Germinal center (tissue), 1 donor: ENCODE data around the gene ZMIZ1.

ENCODE experiments used
- DNase-seq: peaks from one replicate; pipeline ENCODE4 v3.0.0; 2012; ENCODE audit warnings: mixed read lengths, low spot score

The ZMIZ1 gene, protein sequence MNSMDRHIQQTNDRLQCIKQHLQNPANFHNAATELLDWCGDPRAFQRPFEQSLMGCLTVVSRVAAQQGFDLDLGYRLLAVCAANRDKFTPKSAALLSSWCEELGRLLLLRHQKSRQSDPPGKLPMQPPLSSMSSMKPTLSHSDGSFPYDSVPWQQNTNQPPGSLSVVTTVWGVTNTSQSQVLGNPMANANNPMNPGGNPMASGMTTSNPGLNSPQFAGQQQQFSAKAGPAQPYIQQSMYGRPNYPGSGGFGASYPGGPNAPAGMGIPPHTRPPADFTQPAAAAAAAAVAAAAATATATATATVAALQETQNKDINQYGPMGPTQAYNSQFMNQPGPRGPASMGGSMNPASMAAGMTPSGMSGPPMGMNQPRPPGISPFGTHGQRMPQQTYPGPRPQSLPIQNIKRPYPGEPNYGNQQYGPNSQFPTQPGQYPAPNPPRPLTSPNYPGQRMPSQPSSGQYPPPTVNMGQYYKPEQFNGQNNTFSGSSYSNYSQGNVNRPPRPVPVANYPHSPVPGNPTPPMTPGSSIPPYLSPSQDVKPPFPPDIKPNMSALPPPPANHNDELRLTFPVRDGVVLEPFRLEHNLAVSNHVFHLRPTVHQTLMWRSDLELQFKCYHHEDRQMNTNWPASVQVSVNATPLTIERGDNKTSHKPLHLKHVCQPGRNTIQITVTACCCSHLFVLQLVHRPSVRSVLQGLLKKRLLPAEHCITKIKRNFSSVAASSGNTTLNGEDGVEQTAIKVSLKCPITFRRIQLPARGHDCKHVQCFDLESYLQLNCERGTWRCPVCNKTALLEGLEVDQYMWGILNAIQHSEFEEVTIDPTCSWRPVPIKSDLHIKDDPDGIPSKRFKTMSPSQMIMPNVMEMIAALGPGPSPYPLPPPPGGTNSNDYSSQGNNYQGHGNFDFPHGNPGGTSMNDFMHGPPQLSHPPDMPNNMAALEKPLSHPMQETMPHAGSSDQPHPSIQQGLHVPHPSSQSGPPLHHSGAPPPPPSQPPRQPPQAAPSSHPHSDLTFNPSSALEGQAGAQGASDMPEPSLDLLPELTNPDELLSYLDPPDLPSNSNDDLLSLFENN

DNA sequence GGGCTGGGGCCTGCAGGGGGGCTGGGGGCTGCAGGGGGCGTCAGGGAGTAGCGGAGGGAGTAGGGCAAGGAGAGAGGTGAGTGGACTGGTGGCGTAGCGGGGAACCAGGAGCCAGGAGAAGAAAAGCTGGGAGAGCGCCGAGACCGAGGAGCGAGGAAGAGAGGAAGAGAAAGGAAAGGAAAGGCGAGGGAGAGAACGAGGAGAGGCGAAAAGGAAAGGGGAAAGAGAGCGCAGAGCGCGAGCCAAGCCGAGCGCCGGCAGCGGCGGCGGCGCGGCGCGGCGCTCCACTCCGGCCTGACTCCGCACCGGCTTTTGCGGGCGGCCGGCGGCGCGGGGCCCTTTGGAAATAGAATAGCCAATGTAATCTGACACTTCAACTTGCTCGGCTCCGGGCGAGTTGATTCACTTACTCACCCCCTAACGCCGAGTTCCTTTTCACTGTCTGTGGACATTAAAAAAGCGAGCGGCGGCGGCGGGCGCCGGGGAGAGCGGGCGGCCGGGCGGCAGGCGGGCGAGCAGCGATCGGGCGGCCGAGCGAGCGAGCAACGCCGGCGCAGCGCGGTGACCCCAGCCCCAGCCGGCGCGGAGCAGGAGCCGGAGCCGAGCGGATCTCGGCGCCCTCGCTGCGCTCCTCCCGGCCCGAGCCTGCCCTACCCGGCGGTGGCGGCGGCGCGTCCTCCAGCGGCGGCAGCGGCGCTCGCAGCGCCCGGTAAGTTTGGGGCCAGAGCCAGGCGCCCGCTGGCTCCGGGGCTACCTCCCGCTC lies at the start of gene ZMIZ1:
Gene ZMIZ1 (plus strand): TSS at position 405 of the 763 bp plus-strand sequence. CDS start 132,667 bp downstream, outside the sequence.
- DNase-seq = peak; percentile 87

DNA sequence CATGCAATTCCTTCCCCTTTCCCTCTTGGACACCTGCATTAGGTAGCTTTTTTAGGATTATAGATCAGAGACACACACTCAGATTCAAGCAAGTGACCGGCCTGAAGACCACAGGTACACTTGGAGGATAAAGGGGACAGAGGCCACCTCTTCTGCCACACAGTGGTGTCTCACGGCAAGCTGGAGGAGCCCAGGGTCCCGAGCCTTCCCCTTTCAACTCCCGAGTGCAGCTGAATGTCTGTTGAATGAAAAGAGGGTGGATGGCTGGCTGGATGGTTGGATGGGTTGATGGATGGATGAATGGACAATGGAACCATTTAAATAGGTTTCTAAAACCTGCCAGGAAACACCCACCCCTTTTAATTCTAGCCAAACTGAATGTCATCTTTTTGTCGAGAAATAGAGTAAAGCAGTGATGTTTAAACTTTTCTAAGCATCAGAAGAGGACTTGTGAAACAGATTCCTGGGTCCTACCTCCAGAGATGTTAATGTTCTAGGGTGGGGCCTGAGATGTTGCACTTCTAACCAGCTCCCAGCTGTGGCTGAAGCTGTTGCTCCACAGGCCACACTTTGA lies 49.2 kb upstream of the ZMIZ1 start:
- no peak for DNase-seq

DNA sequence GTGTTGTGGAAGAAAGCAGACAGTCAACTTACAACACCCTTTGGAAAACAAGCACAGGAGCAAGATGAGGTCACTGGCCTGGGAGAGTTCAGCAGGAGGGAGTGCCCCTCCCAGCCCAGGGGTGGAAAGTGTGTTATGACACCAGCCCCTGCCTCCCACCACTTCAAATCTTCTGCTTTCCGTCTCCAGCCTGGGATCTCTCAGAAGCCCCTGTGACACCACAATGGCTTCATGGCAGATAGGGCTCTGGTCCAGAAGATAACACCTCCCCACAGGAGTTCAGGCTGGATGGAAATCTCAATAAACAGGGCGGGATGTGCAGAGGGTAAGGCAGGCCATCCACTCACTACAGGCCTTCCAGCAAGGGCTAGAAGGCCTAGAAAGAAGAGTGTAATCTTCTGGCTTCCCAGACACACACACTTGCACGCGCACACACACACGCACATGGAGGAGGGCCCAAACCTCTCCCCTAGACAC lies 48.7 kb upstream of the ZMIZ1 start:
- no peak for DNase-seq

DNA sequence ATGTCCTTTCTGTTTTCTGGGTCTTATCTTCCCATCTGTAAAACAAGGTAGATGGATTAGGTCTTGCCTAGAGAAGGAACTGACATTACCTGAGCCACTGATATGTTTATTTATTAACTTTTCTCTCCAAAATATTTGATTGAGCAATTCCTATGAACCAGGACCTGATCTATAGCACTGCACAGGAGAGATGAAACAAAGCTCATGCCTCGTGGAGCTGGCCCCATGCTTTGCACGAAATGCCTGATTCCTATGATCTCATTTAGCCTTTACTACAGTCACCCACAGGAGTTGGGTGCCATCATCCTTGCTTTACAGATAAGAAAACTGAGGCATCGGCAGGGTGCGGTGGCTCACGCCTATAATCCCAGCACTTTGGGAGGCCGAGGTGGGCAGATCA lies 48.2 kb upstream of the ZMIZ1 start:
- no peak for DNase-seq

DNA sequence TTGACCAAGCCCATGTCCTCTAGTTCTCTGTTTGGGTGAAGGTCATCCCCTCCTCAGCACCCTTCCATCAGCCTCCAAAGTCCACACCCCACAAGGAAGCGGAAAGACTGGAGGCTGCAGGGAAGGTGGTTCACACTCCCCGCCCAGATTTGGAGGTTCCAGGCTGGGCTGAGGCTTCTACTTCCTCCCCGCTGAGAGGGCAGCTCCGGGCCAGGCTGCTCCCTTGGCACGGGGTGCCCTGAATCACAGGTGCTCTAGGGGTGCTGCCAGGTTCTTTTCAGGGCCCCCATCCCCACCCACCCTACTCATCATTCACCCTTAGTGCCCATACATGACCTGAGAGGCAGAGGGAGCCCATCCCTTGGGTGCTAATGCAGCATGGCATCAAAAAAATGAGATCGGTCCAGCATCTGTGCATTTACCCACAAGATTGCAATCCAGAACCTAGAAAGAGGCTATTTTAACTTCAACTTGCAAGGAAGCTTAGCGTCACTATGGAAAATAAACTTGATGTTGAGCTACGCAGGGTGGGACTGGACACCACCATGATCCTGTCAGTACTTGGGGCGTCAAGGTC lies 47.3 kb upstream of the ZMIZ1 start:
- no peak for DNase-seq

DNA sequence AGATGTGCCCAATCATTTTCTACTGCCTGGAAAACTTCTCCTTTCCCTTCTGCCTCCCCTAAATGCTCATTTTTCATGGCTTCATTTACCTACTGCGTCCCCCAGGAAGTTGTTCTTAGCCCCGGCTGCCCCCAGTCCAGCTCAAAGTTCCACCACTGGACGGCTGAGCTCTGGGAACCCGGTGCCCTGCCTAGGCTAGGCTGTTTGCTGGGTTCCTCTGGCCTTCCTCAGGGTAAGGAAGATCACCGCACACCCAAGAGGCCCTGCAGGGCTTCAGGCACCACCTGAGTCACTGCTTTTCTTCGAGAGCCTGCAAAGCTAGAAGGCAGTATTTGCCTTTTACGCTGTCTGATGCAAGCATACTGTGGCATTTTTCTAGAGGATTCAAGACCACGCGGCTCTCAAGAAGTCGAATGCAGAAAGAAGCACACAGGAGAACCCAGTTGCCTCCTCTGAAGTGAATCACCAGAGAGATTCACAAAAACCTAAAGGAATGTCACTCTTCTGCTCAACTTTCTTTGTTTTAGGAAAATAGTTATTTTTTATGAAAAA lies 46.7 kb upstream of the ZMIZ1 start:
- no peak for DNase-seq

DNA sequence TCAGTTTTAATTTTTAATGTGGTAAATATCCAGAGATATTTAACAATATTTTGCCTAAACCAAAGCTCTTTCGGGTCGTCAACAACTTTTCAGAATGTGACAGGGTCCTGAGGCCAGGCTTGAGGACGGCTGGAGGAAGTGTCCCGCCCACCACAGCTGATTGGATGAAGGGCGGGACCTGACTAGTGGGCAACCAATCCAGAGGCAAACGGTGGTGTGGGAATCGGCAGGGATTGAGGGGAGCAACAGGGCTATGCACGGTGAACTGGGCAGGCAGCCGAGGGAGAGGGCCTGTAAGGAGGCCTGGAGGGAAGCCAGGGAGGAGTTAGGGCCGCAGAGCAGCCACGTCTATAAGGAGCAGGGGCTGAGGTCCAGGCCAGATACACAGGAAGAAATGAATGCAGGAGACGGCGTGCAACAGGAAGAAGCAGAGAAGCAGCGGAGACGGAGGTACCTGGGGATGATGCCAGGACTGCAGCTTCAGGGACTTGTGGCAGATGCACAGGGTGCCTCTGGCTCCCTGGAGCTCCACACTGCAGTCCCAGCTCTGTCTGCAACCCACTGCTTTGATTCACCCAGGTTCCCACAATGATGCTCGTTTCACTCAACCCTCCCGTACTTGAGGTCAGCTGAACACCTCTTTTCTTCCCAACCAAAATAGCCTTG lies 46.1 kb upstream of the ZMIZ1 start:
- DNase-seq = peak; percentile 68

DNA sequence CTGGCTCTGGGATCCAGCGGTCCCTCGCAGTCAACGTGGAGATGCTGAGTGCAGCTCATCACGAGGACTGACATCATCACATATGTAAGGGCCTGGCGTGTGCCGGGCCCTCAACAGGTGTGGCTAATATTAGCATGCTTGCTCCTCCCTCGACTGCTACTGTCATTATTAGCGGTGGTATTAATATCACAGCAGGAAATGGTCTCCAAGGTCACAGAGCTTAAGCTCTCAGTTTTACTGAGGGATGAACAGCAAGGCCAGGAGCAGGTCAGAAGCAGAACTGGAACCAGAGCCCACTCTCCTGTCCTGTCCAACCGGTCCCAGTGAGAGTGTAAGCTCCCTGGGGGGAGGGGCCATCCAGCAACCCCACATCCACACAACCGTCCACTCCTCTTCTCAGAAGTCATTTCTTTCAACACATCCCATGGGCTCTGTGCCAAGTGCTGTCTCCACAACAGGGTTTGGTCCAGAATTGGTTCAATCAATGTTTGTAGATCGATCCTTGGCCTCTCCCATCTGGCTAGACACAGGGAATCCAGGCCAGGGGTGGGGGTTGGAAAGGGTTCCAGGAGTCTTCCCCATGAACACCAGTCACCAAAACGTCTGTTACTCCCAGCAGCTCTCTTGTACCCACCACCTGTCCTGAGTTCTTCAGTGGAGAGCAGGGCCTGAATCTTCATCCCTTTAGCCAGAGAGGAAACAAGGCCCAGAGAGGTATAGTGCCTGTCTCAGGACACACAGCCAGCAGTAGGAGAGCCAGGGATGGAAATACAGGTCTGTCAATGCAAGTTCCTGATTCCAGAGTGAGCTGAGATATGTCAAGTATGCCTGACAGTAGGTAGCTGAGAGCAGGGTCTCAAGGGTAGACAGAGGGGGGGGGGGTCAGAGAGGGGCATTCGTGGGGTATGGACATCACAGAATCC lies 45.3 kb upstream of the ZMIZ1 start:
- peak; percentile 33 for DNase-seq

DNA sequence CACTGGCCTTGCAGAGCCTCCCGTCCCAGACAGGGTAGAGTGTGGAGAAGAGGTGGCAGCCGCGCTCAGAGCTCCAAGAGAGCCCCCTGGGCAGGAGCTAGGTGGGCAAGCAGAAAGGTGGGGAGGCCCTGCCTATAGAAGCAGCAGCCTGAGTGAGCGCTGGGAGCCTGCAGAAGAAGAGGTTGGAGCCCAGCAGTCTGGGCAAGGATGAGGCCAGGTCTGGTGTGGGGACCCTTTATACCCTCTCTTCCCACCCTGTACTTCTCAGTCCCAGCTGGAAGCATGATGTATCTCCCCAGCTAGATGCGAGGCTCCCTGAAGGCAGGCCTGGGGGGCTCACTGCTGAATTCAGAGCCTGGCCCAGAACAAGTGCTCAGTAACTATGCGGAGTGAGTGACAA lies 44.5 kb upstream of the ZMIZ1 start:
- DNase-seq = no peak

DNA sequence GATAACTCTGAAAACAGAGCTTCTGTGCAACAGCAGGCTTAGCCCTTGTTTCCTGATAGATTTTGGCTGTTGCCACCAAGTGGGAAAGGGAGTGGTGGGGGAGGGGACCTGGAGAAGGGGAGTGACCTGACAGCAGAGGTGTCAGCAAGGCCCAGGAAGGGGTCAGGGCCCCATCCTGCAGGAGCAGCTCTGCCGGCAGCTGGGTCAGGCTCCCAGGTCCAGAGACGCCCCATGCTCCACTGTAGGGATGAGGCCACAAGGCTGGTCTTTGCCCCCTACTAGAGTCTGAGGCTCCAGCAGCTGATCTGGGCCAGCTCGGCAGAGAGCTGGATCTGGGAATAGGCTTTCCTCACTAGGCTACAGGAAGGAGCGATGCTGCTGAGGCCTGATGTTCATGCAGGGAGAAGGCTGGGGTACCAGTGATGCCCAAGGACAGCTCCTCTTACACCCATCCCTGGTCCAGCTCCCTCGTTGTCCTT lies 44.0 kb upstream of the ZMIZ1 start:
- no peak for DNase-seq

DNA sequence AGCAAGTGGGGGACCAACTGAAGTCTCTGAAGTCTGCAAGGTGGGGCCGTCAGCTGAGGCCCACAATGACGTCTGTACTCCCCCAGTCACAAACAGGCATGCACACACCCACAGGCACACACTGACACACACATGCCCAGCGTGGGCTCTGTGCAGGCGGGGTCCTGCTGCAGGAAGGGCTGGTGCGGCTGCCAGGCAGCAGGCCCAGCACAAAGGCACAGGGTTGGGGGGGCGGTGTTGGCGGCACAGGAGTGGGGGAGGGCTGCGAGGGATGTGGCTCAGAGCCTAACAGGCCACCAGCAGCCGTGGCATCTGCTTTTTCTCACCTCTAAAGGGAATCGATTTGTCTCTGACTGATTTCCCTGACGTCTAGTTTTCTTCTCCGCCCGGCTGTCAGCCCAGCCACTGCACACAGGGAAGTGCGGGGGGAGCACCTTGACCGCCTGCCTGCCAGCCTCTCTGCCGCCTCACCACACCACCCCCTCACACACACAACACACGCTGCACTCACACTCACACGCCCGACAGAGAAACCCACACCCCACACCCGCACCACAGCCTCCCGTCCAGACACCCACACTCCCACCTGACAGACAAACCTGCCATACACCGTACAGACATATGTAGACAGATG lies 43.5 kb upstream of the ZMIZ1 start:
- no peak for DNase-seq

DNA sequence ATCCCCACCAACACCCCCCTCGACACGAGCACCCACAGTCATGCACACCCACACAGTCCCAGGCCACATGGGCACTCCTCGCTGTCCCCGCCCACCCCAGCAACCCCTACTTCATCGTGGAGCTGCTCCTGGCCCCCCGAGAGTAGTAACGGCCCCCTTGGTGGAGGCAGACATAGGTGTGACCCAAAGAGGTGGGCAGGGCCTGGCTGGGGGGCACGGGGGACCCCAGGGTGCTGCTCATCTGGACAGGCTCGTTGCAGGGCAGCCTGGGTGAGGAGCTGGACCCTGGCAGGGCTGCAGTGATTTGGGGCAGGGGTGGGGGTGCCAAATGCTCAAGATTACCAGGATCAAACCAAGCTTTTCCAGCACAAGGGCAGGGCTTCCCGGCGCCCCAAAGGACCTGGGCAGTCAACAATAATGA lies 42.4 kb upstream of the ZMIZ1 start:
- DNase-seq = no peak

DNA sequence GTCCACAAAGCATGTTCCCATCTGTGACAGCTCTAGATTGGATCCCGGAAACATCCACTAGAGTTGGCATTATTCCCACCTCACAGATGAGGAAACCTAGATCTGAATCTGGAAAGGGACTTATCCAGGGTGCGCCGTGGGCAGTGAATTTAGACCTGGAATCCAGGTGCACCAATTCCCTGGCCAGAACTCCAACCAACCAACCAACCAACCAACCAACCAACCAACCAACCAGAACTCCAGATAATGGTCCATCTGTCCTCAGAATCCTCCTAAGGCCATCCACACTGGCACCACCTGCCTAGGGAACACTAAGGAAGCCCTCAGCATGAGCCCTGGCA lies 42.0 kb upstream of the ZMIZ1 start:
- DNase-seq = no peak

DNA sequence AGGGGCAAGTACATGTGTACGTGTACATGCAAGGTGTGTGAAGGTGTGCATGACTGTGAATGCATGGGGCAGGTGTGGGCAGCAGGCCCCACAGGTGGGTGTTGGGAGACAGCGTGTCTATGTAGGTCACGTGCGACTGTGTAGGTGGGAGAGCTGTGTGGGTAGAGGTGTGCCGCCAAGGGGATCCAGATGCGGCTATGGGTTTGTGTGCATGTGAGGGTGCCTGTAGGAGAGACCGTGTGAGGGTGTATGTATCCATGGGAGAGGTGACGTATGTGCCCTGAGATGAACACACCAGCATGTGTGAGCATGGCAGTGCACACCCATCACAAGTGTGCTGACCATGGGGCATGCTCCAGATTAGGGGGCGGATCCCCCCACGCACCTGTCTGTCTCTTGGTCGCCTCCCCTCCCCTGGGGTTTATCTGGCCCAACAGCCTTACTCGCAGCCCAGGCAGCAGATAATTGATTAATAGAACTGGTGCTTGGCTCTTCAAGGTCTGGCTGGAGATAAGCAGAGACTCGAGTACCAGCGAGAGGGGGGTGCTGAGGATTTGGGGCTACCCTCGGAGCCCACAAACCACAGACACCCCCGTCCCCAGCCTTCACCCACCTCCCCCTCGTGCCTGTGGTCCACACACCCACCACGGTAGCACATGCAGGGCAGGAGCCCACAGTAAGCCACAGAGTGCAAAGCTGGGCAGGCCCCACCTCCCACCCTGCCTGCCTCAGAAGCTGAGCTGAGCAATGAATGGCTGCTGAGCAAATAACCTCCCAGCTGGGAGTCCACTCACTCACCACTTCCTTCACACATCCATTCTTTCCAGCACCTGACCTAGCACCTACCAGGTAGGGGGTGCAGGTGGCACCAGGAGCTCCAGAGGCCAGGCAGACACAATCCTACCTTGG lies 41.4 kb upstream of the ZMIZ1 start:
- no peak for DNase-seq

DNA sequence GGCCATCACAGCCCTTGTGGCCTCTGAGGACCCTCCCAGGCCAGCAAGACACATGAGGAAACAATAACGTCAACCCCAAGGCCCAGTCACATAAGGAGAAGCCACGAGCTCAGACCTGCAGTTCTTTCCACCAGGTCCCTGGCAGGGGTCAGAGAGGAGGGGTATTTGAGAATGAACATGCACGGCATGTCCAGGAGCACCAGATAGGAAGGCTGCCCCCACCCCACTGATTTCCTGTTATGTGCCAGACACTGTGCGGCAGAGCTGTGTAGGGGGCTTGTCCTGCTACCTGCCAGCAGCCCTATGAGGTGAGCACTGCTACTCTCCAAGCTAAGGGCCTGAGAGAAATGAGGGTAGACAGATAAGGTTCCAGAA lies 40.7 kb upstream of the ZMIZ1 start:
- no peak for DNase-seq

DNA sequence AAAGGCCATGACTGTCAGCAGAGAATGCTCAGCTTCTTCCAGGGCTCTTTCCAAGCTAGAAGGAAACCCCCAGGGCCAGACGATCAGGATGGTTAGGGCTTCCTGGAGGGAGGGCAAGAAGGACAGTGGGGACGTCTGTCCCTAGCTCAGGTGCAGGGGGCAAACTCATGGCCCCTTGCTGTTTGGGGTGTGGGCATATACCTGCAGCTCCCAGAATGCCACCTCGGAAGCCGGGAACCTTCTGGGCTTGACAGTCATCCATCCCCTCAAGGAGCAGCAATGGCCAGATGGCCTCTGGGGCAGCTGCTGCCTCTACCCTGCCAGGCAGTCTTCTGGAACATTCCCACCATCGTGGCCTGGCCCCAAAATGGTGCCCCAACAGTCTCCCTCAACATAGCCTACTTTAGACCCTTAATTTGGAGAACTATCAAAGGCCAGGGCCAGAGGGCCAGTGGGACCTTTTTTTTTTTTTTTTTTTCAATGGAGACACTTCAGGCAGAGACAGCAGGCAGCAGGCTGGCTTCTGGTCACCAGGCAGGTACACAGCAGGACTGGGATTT lies 40.2 kb upstream of the ZMIZ1 start:
- no peak for DNase-seq
